NCI-H1092 treated with DMSO at 0.1 percent for 48 hours (cell line): ENCODE results near the gene XPO1.
"Not testable (repeated sequence)": the region's sequence is repeated elsewhere in the genome, so short reads cannot be mapped to it uniquely, and the experiment has no call there.

Source experiments
- DNase-seq: peaks from one replicate; lab custom pipeline; 2025; lab: John Stamatoyannopoulos, UW

Gene XPO1

GRCh38 chr2:61465045-61465444 lies 73.1 kb downstream of the XPO1 start:
- no peak for DNase-seq

GRCh38 chr2:61463769-61464475 lies 74.2 kb downstream of the XPO1 start:
- DNase-seq, result no peak

- no peak for DNase-seq
Measured at GRCh38 chr2:61461404-61461803, 76.8 kb downstream of the XPO1 start.

- DNase-seq, result no peak
Measured at GRCh38 chr2:61460163-61460562, 78.0 kb downstream of the XPO1 start.

GRCh38 chr2:61456746-61457420 lies 81.3 kb downstream of the XPO1 start:
- DNase-seq, result no peak

GRCh38 chr2:61456070-61456745 lies 81.9 kb downstream of the XPO1 start:
- DNase-seq, result no peak

GRCh38 chr2:61454972-61455371 lies 83.2 kb downstream of the XPO1 start:
- DNase-seq, result not testable (repeated sequence)

- no peak for DNase-seq
Measured at GRCh38 chr2:61454383-61454782, 83.8 kb downstream of the XPO1 start.

GRCh38 chr2:61452392-61452791 lies 85.8 kb downstream of the XPO1 start:
- DNase-seq, result no peak

GRCh38 chr2:61451178-61451577 lies 87.0 kb downstream of the XPO1 start:
- DNase-seq, result no peak

GRCh38 chr2:61450144-61450543 lies 88.0 kb downstream of the XPO1 start:
- no peak for DNase-seq

- DNase-seq, result no peak
Measured at GRCh38 chr2:61448229-61448628, 89.9 kb downstream of the XPO1 start.

GRCh38 chr2:61446971-61447370 lies 91.2 kb downstream of the XPO1 start:
- DNase-seq, result not testable (repeated sequence)

GRCh38 chr2:61443342-61444041 lies 94.7 kb downstream of the XPO1 start:
- DNase-seq, result no peak

- no peak for DNase-seq
Measured at GRCh38 chr2:61439241-61440002, 98.7 kb downstream of the XPO1 start.

GRCh38 chr2:61438670-61439069 lies 99.5 kb downstream of the XPO1 start:
- DNase-seq, result no peak

GRCh38 chr2:61437170-61437569 lies 101.0 kb downstream of the XPO1 start:
- DNase-seq, result no peak

- DNase-seq, result no peak
Measured at GRCh38 chr2:61436092-61436491, 102.1 kb downstream of the XPO1 start.

- DNase-seq, result no peak
Measured at GRCh38 chr2:61435291-61435690, 102.9 kb downstream of the XPO1 start.

GRCh38 chr2:61434314-61434713 lies 103.8 kb downstream of the XPO1 start:
- no peak for DNase-seq

GRCh38 chr2:61433606-61434005 lies 104.5 kb downstream of the XPO1 start:
- DNase-seq, result no peak

GRCh38 chr2:61432990-61433389 lies 105.2 kb downstream of the XPO1 start:
- DNase-seq, result no peak
